Activated naive CD8-positive, alpha-beta T cell treated with anti-CD3 and anti-CD28 coated beads for 36 hours (primary cell): Measurements from ENCODE around the gene MAPKBP1. TPM values are rescaled to one million over a fixed set of nuclear protein-coding genes. Genes with fewer than 3 reads are reported as not detected.
A peak's percentile ranks its signal among the peaks of the same experiment; 100 is the strongest.

ENCODE experiments used
- DNase-seq: peaks from one replicate; pipeline ENCODE4 v3.0.0; 2021
- H3K27ac Mint-ChIP-seq: one replicate; pipeline ENCODE4 v1.8.0; 2022; ENCODE audit warnings: mild to moderate bottlenecking, moderate library complexity, mixed read lengths
- H3K27me3 Mint-ChIP-seq: one replicate; pipeline ENCODE4 v1.8.0; 2022; ENCODE audit warnings: mild to moderate bottlenecking, mixed read lengths
- H3K36me3 Mint-ChIP-seq: one replicate; pipeline ENCODE4 v1.8.0; 2021; ENCODE audit warnings: mild to moderate bottlenecking, mixed read lengths
- H3K4me1 Mint-ChIP-seq: one replicate; pipeline ENCODE4 v1.8.0; 2021; ENCODE audit warnings: mixed read lengths
- H3K4me3 Mint-ChIP-seq: one replicate; pipeline ENCODE4 v1.8.0; 2022; ENCODE audit warnings: mild to moderate bottlenecking, moderate library complexity, mixed read lengths
- H3K9me3 Mint-ChIP-seq: one replicate; pipeline ENCODE4 v1.8.0; 2022; ENCODE audit warnings: mixed read lengths
- total RNA-seq, 2 experiments: library from RNA; stranded (reverse); gene quantifications; one replicate each; pipeline ENCODE4 v1.2.3, GENCODE V29; 2021

The MAPKBP1 gene
- total RNA-seq, 2 experiments from 2014 or later = 13.2 to 14.2 TPM

- peaks cover 62% of the 10 kb centered on the region for H3K4me1 Mint-ChIP-seq
- DNase-seq = no peak
- H3K27ac Mint-ChIP-seq = no peak overlapping the region
- H3K9me3 Mint-ChIP-seq = no peaks in the 10 kb centered on the region
- H3K4me3 Mint-ChIP-seq = no peak overlapping the region
- no peaks in the 10 kb centered on the region for H3K27me3 Mint-ChIP-seq
- peaks cover 6% of the 10 kb centered on the region for H3K36me3 Mint-ChIP-seq
Observed at GRCh38 chr15:41777421-41777973, 3.2 kb downstream of the MAPKBP1 start.

GRCh38 chr15:41778521-41778920, 4.2 kb downstream of the MAPKBP1 start:
- peaks cover 10% of the 10 kb centered on the region for H3K36me3 Mint-ChIP-seq
- no peak overlapping the region for H3K27ac Mint-ChIP-seq
- DNase-seq = no peak
- no peaks in the 10 kb centered on the region for H3K9me3 Mint-ChIP-seq
- H3K4me3 Mint-ChIP-seq = no peak overlapping the region
- peaks cover 59% of the 10 kb centered on the region for H3K4me1 Mint-ChIP-seq
- H3K27me3 Mint-ChIP-seq = no peaks in the 10 kb centered on the region

- Mint-ChIP-seq H3K4me1 (peaks cover 58% of the 10 kb centered on the region), H3K27me3 (no peaks in the 10 kb centered on the region), H3K27ac (peak overlapping the region; percentile 12), H3K9me3 (no peaks in the 10 kb centered on the region), H3K36me3 (peaks cover 13% of the 10 kb centered on the region), H3K4me3 (no peak overlapping the region)
- DNase-seq = no peak
Observed at GRCh38 chr15:41779662-41780157, 5.4 kb downstream of the MAPKBP1 start.

GRCh38 chr15:41780266-41780665, 6.0 kb downstream of the MAPKBP1 start:
- no peaks in the 10 kb centered on the region for H3K9me3 Mint-ChIP-seq
- peaks cover 55% of the 10 kb centered on the region for H3K4me1 Mint-ChIP-seq
- no peaks in the 10 kb centered on the region for H3K27me3 Mint-ChIP-seq
- H3K4me3 Mint-ChIP-seq = no peak overlapping the region
- H3K27ac Mint-ChIP-seq = no peak overlapping the region
- no peak for DNase-seq
- H3K36me3 Mint-ChIP-seq = peaks cover 10% of the 10 kb centered on the region

GRCh38 chr15:41780727-41781126, 6.4 kb downstream of the MAPKBP1 start:
- H3K4me1 Mint-ChIP-seq = peaks cover 51% of the 10 kb centered on the region
- DNase-seq = no peak
- no peaks in the 10 kb centered on the region for H3K27me3 Mint-ChIP-seq
- no peak overlapping the region for H3K4me3 Mint-ChIP-seq
- H3K36me3 Mint-ChIP-seq = peaks cover 10% of the 10 kb centered on the region
- no peak overlapping the region for H3K27ac Mint-ChIP-seq
- no peaks in the 10 kb centered on the region for H3K9me3 Mint-ChIP-seq

GRCh38 chr15:41782371-41783282, 8.3 kb downstream of the MAPKBP1 start:
- Mint-ChIP-seq H3K27me3 (no peaks in the 10 kb centered on the region), H3K36me3 (peaks cover 10% of the 10 kb centered on the region), H3K4me3 (no peak overlapping the region), H3K4me1 (peaks cover 33% of the 10 kb centered on the region), H3K27ac (no peak overlapping the region), H3K9me3 (no peaks in the 10 kb centered on the region)
- DNase-seq = no peak

- H3K9me3 Mint-ChIP-seq = no peaks in the 10 kb centered on the region
- no peak for DNase-seq
- H3K4me3 Mint-ChIP-seq = no peak overlapping the region
- H3K36me3 Mint-ChIP-seq = peaks cover 10% of the 10 kb centered on the region
- no peaks in the 10 kb centered on the region for H3K27me3 Mint-ChIP-seq
- H3K4me1 Mint-ChIP-seq = peaks cover 28% of the 10 kb centered on the region
- no peak overlapping the region for H3K27ac Mint-ChIP-seq
Observed at GRCh38 chr15:41783296-41783695, 9.0 kb downstream of the MAPKBP1 start.

GRCh38 chr15:41788262-41788661, 14.0 kb downstream of the MAPKBP1 start:
- Mint-ChIP-seq H3K36me3 (peaks cover 4% of the 10 kb centered on the region), H3K27ac (no peak overlapping the region), H3K4me1 (peaks cover 30% of the 10 kb centered on the region), H3K9me3 (no peaks in the 10 kb centered on the region), H3K27me3 (no peaks in the 10 kb centered on the region), H3K4me3 (no peak overlapping the region)
- DNase-seq = no peak

GRCh38 chr15:41789236-41789635, 15.0 kb downstream of the MAPKBP1 start:
- no peak for DNase-seq
- no peaks in the 10 kb centered on the region for H3K36me3 Mint-ChIP-seq
- H3K4me3 Mint-ChIP-seq = no peak overlapping the region
- H3K27me3 Mint-ChIP-seq = no peaks in the 10 kb centered on the region
- H3K9me3 Mint-ChIP-seq = no peaks in the 10 kb centered on the region
- peaks cover 29% of the 10 kb centered on the region for H3K4me1 Mint-ChIP-seq
- H3K27ac Mint-ChIP-seq = no peak overlapping the region

GRCh38 chr15:41789662-41790061, 15.4 kb downstream of the MAPKBP1 start:
- H3K4me3 Mint-ChIP-seq = no peak overlapping the region
- no peak for DNase-seq
- no peaks in the 10 kb centered on the region for H3K36me3 Mint-ChIP-seq
- no peak overlapping the region for H3K27ac Mint-ChIP-seq
- no peaks in the 10 kb centered on the region for H3K27me3 Mint-ChIP-seq
- H3K4me1 Mint-ChIP-seq = peaks cover 31% of the 10 kb centered on the region
- no peaks in the 10 kb centered on the region for H3K9me3 Mint-ChIP-seq

GRCh38 chr15:41790169-41790568, 15.9 kb downstream of the MAPKBP1 start:
- DNase-seq = no peak
- H3K27ac Mint-ChIP-seq = no peak overlapping the region
- H3K4me1 Mint-ChIP-seq = peaks cover 31% of the 10 kb centered on the region
- H3K9me3 Mint-ChIP-seq = no peaks in the 10 kb centered on the region
- no peaks in the 10 kb centered on the region for H3K36me3 Mint-ChIP-seq
- no peak overlapping the region for H3K4me3 Mint-ChIP-seq
- H3K27me3 Mint-ChIP-seq = no peaks in the 10 kb centered on the region

- Mint-ChIP-seq H3K27me3 (no peaks in the 10 kb centered on the region), H3K4me1 (peaks cover 34% of the 10 kb centered on the region), H3K27ac (peak overlapping the region; percentile 7), H3K9me3 (no peaks in the 10 kb centered on the region), H3K4me3 (no peak overlapping the region), H3K36me3 (no peaks in the 10 kb centered on the region)
- DNase-seq = no peak
Observed at GRCh38 chr15:41790756-41791546, 16.7 kb downstream of the MAPKBP1 start.

GRCh38 chr15:41791547-41791937, 17.3 kb downstream of the MAPKBP1 start:
- H3K9me3 Mint-ChIP-seq = no peaks in the 10 kb centered on the region
- no peaks in the 10 kb centered on the region for H3K27me3 Mint-ChIP-seq
- no peak overlapping the region for H3K4me3 Mint-ChIP-seq
- no peak overlapping the region for H3K27ac Mint-ChIP-seq
- H3K36me3 Mint-ChIP-seq = no peaks in the 10 kb centered on the region
- DNase-seq = no peak
- H3K4me1 Mint-ChIP-seq = peaks cover 39% of the 10 kb centered on the region

- no peak for DNase-seq
- no peaks in the 10 kb centered on the region for H3K27me3 Mint-ChIP-seq
- H3K27ac Mint-ChIP-seq = no peak overlapping the region
- H3K4me3 Mint-ChIP-seq = no peak overlapping the region
- peaks cover 39% of the 10 kb centered on the region for H3K4me1 Mint-ChIP-seq
- H3K9me3 Mint-ChIP-seq = no peaks in the 10 kb centered on the region
- no peaks in the 10 kb centered on the region for H3K36me3 Mint-ChIP-seq
Observed at GRCh38 chr15:41792000-41792637, 17.8 kb downstream of the MAPKBP1 start.

- Mint-ChIP-seq H3K4me1 (peaks cover 37% of the 10 kb centered on the region), H3K9me3 (no peaks in the 10 kb centered on the region), H3K36me3 (no peaks in the 10 kb centered on the region), H3K27me3 (no peaks in the 10 kb centered on the region), H3K27ac (no peak overlapping the region), H3K4me3 (no peak overlapping the region)
- DNase-seq = no peak
Observed at GRCh38 chr15:41794081-41794480, 19.8 kb downstream of the MAPKBP1 start.
